A673 (cell line): ENCODE results near the gene RAB8B.

Experiments
- CTCF ChIP-seq: fragments of 300-800, 200-600 bp; sonication (generic); conservative IDR thresholded peaks from 2 replicates; pipeline ENCODE4 v1.5.1; 2017; ENCODE audit warnings: low read depth, mild to moderate bottlenecking, antibody characterized with exemption, low read length, moderate library complexity, mixed read lengths
- EZH2 ChIP-seq: fragments of 200-600 bp; sonication (generic); IDR thresholded peaks from 2 replicates; pipeline ENCODE4 v1.6.1; 2017; ENCODE audit warnings: borderline replicate concordance, low read depth, mild to moderate bottlenecking, mixed read lengths, antibody characterized with exemption, low read length; ENCODE audit not compliant: poor library complexity, severe bottlenecking

- no peak for TF ChIP-seq EZH2
- TF ChIP-seq CTCF = no peak
Measured at GRCh38 chr15:63299943-63300575, 110.7 kb downstream of the RAB8B start.
